Left lung (tissue), 10 donors: ENCODE measurements around the gene BLOC1S5. TPM values are rescaled to one million over a fixed set of nuclear protein-coding genes. Genes with fewer than 3 reads are reported as not detected.
A peak's percentile ranks its signal among the peaks of the same experiment; 100 is the strongest.

ENCODE experiments used
- ATAC-seq: fragments of 200-7000 bp; cut with Tn5 transposase; one replicate; pipeline ENCODE4 v1.9.1; 2020; ENCODE audit warnings: moderate library complexity
- DNase-seq, 4 donors: peaks; one replicate each; pipeline ENCODE4 v3.0.0-alpha.2; 2013 to 2020
- H3K27ac ChIP-seq, 2 donors: fragments of 200-600 bp; sonication (generic) in 1 of 2; one replicate each; pipeline versions ENCODE4 v1.5.0 to v1.8.0; 2020 to 2021
- H3K27me3 ChIP-seq, 2 donors: fragments of 200-600 bp; sonication (generic) in 1 of 2; one replicate each; pipeline versions ENCODE4 v1.5.0 to v1.8.0; 2020 to 2021
- H3K36me3 ChIP-seq, 2 donors: fragments of 200-600 bp; sonication (generic) in 1 of 2; one replicate each; pipeline versions ENCODE4 v1.5.0 to v1.8.0; 2020 to 2021
- H3K4me1 ChIP-seq, 2 donors: fragments of 200-600 bp; one replicate each; pipeline ENCODE4 v1.8.0; 2021
- H3K4me3 ChIP-seq, 2 donors: fragments of 200-600 bp; sonication (generic) in 1 of 2; one replicate each; pipeline versions ENCODE4 v1.5.0 to v1.8.0; 2020 to 2021; ENCODE audit warnings: mild to moderate bottlenecking in 1 of 2
- H3K9me3 ChIP-seq, 2 donors: fragments of 200-600 bp; sonication (generic) in 1 of 2; one replicate each; pipeline versions ENCODE4 v1.5.0 to v1.8.0; 2020 to 2021
- intact Hi-C, 2 donors: fragments of 100-400 bp; cut with DNase I; formaldehyde crosslinking; loops; one replicate each; pipeline versions ENCODE4 v1.11.2 to v1.14.2; 2022
- polyA plus RNA-seq, 6 donors: library from polyadenylated mRNA; unstranded; fragments of 120-200 nt; gene quantifications; one replicate each; pipeline ENCODE4 v1.2.1, GENCODE V29; 2013; ENCODE audit not compliant: insufficient read length in 6 of 6
- total RNA-seq, 2 donors: library from RNA; stranded (reverse); fragmentation: NEBNext Ultra II Directional; extraction: Animal tissue kit (Norgen Biotek cat#: 25700); gene quantifications; one replicate each; pipeline ENCODE4 v1.2.1, GENCODE V29; 2021
- TF ChIP-seq, protein P1 (sequence below), 2 donors: fragments of 200-600 bp; sonication (generic) in 1 of 2; IDR thresholded peaks; one replicate each; pipeline versions ENCODE4 v1.5.0 to v1.8.0; 2021; ENCODE audit warnings: antibody characterized with exemption in 2 of 2
- donor health status: DM: no; HTN: yes; CAD: no.
- donor health status: DM: no; HTN: no; CAD: no.

BLOC1S5 gene
- total and polyA plus RNA-seq, 8 donors = 10.8 to 22.6 (median 18.7) TPM

- Histone ChIP-seq H3K4me3 (no peak overlapping the region), H3K36me3 (peaks cover 0 to 20% of the 10 kb centered on the region in 2 donors), H3K4me1 (peaks cover 0 to 60% of the 10 kb centered on the region in 2 donors), H3K27me3 (no peaks in the 10 kb centered on the region), H3K27ac (peak overlapping the region; percentile 13 to 62), H3K9me3 (no peaks in the 10 kb centered on the region)
- DNase-seq (no peak), ATAC-seq (peak; percentile 64)
- TF ChIP-seq, protein P1, sequence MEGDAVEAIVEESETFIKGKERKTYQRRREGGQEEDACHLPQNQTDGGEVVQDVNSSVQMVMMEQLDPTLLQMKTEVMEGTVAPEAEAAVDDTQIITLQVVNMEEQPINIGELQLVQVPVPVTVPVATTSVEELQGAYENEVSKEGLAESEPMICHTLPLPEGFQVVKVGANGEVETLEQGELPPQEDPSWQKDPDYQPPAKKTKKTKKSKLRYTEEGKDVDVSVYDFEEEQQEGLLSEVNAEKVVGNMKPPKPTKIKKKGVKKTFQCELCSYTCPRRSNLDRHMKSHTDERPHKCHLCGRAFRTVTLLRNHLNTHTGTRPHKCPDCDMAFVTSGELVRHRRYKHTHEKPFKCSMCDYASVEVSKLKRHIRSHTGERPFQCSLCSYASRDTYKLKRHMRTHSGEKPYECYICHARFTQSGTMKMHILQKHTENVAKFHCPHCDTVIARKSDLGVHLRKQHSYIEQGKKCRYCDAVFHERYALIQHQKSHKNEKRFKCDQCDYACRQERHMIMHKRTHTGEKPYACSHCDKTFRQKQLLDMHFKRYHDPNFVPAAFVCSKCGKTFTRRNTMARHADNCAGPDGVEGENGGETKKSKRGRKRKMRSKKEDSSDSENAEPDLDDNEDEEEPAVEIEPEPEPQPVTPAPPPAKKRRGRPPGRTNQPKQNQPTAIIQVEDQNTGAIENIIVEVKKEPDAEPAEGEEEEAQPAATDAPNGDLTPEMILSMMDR (IDR thresholded peaks at IDR 0.05) = no peak
- intact Hi-C loops = no loop called here
Measured at GRCh38 chr6:8082954-8083858, 19.0 kb upstream of the BLOC1S5 start.

DNA sequence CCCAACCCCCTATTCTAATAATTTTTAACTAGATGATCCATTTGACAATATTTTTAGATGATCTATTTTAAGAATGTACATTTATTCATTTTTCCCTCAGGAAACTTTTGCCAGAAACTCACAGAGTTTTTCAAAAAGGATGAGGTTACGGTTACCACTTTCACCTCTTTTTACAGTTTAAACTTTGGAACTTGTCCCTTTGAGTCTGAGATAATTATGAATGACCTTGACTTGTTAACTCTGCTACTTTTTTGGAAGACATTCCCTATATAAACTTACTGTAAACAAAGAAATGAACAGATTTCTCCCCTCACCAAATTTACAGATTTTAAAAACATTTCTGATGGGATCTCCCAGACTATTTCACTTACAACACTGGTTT is 18.4 kb upstream of the BLOC1S5 start:
- peak overlapping the region; percentile 13 to 62 for H3K27ac ChIP-seq

GRCh38 chr6:8080362-8081151 is 16.4 kb upstream of the BLOC1S5 start:
- H3K36me3 ChIP-seq = no peaks in the 10 kb centered on the region
- no peaks in the 10 kb centered on the region for H3K9me3 ChIP-seq
- DNase-seq (no peak), ATAC-seq (peak; percentile 59)
- peaks cover 0 to 68% of the 10 kb centered on the region in 2 donors for H3K4me1 ChIP-seq
- peak overlapping the region in 1 of 2 donors; percentile 76 for H3K27ac ChIP-seq
- H3K27me3 ChIP-seq = no peaks in the 10 kb centered on the region
- intact Hi-C loops = no loop called here
- no peak overlapping the region for H3K4me3 ChIP-seq
- TF ChIP-seq, protein P1 (IDR thresholded peaks at IDR 0.05) = no peak

More for the DNA sequence above, 18.4 kb upstream of the BLOC1S5 start:
- DNase-seq (no peak), ATAC-seq (no peak)
- Histone ChIP-seq H3K36me3 (peaks cover 0 to 14% of the 10 kb centered on the region in 2 donors), H3K27me3 (no peaks in the 10 kb centered on the region), H3K4me3 (no peak overlapping the region), H3K4me1 (peaks cover 0 to 60% of the 10 kb centered on the region in 2 donors), H3K9me3 (no peaks in the 10 kb centered on the region)
- intact Hi-C loops = no loop called here
- TF ChIP-seq, protein P1 (IDR thresholded peaks at IDR 0.05) = no peak

DNA sequence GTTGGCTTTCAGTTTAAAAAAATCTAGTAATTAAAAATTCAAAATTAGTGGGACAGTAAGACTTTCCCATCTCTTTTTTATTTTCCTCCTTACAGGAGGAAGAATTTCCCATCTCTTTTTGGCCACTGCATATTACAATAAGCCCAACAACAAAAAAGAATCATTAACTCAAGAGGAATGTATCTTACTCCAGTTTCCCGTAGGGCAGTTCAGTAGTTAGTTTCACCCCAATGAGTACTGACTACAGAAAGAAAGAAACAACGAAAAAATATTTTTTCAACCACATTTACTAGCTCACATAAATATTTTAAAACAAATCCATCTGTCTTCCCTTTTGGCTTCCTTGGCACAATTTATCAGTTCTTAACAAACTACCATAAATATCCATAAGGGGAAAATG is 14.9 kb upstream of the BLOC1S5 start:
- no peaks in the 10 kb centered on the region for H3K36me3 ChIP-seq
- no peak overlapping the region for H3K27ac ChIP-seq
- no peaks in the 10 kb centered on the region for H3K27me3 ChIP-seq
- intact Hi-C loops = no loop called here
- H3K4me3 ChIP-seq = no peak overlapping the region
- H3K9me3 ChIP-seq = no peaks in the 10 kb centered on the region
- DNase-seq (no peak), ATAC-seq (no peak)
- peaks cover 0 to 64% of the 10 kb centered on the region in 2 donors for H3K4me1 ChIP-seq
- TF ChIP-seq, protein P1 (IDR thresholded peaks at IDR 0.05) = no peak

GRCh38 chr6:8077991-8078390 is 13.8 kb upstream of the BLOC1S5 start:
- DNase-seq (no peak), ATAC-seq (no peak)
- H3K27ac ChIP-seq = no peak overlapping the region
- TF ChIP-seq, protein P1 (IDR thresholded peaks at IDR 0.05) = no peak
- peaks cover 0 to 53% of the 10 kb centered on the region in 2 donors for H3K4me1 ChIP-seq
- H3K4me3 ChIP-seq = no peak overlapping the region
- no peaks in the 10 kb centered on the region for H3K36me3 ChIP-seq
- no peaks in the 10 kb centered on the region for H3K27me3 ChIP-seq
- intact Hi-C loops = no loop called here
- H3K9me3 ChIP-seq = no peaks in the 10 kb centered on the region
